ENCODE results near the gene CYBC1.

Gene CYBC1

DNA sequence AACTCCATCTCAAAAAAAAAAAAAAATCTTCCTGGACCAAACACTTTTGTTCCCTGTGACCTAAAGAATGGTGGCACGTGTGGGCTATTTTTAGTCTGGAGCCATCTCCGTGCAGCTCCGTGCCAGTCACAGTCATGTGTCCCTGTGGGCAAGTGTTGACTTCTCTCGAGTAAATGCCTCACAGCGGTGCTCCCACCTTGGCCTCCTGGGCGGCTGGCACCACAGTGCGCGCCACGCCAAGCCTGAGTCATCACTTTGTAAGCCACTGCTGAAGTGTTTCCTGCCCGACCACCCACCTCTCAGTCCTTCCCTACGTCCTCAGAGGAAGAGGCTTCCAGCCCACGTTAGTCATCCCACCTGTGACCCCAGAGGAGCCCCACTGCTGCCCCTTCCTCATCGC, 43.3 kb downstream of the CYBC1 start:
- TF ChIP-seq POLR2AphosphoS5 (IDR thresholded peaks at IDR 0.05; ENCODE audit: borderline replicate concordance, low read depth, low read length), result no peak
- no peak for TF ChIP-seq FOXP2 (optimal IDR thresholded peaks at IDR 0.05; ENCODE audit: control extremely low read depth, extremely low read length, insufficient read depth)
- TF ChIP-seq EZH2 (IDR thresholded peaks at IDR 0.05), result no peak
- H3K4me3 ChIP-seq, result no peak overlapping the region
- no peak for DNase-seq (ENCODE audit: low read depth, low spot score)
- H3K9me3 ChIP-seq (ENCODE audit: low read depth, low read length), result no peaks in the 10 kb centered on the region
- no peaks in the 10 kb centered on the region; the same call in 1 of the 2 replicates for H3K36me3 ChIP-seq (ENCODE audit: insufficient read depth, low read length)
- no peak overlapping the region for H3K27ac ChIP-seq
- H3K9ac ChIP-seq (ENCODE audit: insufficient read length), result no peak overlapping the region

DNA sequence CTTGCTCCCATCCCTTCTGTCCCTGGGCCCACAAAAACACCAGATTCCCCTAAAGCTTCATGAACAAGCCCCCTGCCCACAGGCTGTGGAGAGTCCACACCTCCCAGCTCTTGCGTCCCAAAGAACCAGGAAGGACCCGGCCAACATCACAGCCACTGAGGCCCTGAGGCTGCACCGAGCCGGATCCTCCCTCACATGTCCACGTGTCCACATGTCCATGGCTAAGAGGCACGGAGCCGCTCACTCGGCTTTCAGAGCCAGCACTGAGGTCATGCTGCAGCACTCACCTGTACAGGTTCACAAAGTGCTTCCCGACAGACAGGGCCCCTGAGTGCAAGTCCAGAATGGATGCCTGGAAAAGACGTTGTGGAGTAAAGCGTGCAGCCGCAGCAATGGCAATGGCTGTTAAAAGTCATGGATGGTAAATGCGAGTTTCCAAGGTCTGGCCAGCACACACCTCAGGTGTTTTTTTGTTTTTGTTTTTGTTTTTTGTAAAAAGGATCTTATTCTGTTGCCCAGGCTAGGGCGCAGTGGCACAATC, 44.4 kb downstream of the CYBC1 start:
- no peaks in the 10 kb centered on the region for H3K9me3 ChIP-seq (ENCODE audit: low read depth, low read length)
- no peaks in the 10 kb centered on the region; the same call in 1 of the 2 replicates for H3K36me3 ChIP-seq (ENCODE audit: insufficient read depth, low read length)
- DNase-seq (ENCODE audit: low read depth, low spot score), result no peak
- no peak overlapping the region for H3K27ac ChIP-seq
- no peak for TF ChIP-seq FOXP2 (optimal IDR thresholded peaks at IDR 0.05; ENCODE audit: control extremely low read depth, extremely low read length, insufficient read depth)
- no peak overlapping the region for H3K9ac ChIP-seq (ENCODE audit: insufficient read length)
- H3K4me3 ChIP-seq, result no peak overlapping the region

DNA sequence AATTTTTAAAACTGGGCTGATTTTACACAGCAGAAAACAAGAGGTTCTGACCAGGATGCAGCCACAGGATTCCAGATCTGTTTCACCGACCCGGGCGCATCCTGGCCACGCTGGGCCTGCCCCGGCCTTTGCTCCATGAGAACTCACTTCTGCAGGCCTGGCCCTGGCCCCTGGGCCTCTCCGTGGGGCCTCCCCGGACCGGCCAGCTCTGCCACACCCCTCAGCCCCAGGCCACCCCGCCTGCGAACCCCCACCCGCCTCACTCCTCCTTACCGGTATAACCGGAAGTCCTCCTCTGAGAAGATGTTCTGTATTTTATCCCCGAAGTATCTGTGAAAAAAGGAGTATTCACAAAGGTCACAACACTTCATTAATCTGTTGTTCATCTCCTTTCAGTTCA, 45.5 kb downstream of the CYBC1 start:
- no peak for DNase-seq (ENCODE audit: low read depth, low spot score)
- Histone ChIP-seq H3K9me3 (ENCODE audit: low read depth, low read length) (no peaks in the 10 kb centered on the region), H3K4me3 (no peak overlapping the region), H3K27ac (no peak overlapping the region), H3K9ac (ENCODE audit: insufficient read length) (no peak overlapping the region), H3K36me3 (ENCODE audit: insufficient read depth, low read length) (no peaks in the 10 kb centered on the region; the same call in 1 of the 2 replicates)
- TF ChIP-seq EZH2 (IDR thresholded peaks at IDR 0.05) (no peak), POLR2AphosphoS5 (IDR thresholded peaks at IDR 0.05; ENCODE audit: borderline replicate concordance, low read depth, low read length) (no peak), FOXP2 (optimal IDR thresholded peaks at IDR 0.05; ENCODE audit: control extremely low read depth, extremely low read length, insufficient read depth) (no peak)

DNA sequence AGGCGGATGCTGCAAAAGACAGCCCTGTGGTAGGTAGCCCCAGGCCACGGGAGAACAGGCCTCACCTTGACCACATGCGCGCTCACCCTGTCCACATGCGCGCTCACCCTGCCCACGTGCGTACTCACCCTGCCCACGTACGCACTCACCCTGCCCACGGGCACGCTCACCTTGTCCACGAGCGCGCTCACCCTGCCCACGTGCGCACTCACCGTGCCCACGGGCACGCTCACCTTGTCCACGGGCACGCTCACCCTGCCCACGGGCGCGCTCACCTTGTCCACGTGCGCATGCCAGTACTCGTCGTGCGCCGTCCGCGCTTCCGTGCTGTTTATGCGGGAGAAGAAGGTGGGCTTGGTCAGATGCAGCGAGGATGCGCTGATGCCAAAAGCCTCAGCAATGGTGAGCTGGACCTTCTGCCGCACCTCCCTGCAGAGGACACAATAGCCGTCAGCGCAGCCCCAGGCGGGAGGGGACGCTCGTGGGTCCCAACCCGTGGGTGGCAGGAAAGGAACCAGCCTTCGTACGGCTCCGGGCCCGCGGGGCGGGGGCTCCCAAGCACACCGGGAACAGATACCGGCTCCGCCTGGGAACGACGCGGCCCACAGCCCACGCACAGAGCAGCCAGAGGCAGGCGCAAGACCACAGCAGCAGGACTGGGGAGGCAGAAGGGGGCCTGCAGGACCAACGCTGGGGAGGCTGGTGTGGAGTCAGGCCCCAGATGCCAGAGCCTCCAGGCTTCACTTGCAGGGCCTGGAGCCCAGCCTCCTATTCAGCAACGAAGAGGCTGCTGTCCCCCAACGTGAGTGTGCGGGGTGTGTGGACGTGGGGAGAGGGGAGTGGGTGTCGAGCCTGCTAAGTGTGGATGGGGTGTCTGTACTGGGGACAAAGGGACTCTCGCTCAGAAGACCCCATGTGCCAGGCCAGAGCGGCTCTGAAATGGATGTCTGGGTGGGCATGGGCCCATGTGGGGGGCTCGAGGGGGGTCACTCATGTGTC, 46.6 kb downstream of the CYBC1 start:
- Histone ChIP-seq H3K4me3 (no peak overlapping the region), H3K36me3 (ENCODE audit: insufficient read depth, low read length) (no peaks in the 10 kb centered on the region; the same call in 1 of the 2 replicates), H3K9me3 (ENCODE audit: low read depth, low read length) (no peaks in the 10 kb centered on the region), H3K9ac (ENCODE audit: insufficient read length) (no peak overlapping the region), H3K27ac (no peak overlapping the region)
- TF ChIP-seq POLR2AphosphoS5 (IDR thresholded peaks at IDR 0.05; ENCODE audit: borderline replicate concordance, low read depth, low read length), result no peak
- TF ChIP-seq FOXP2 (optimal IDR thresholded peaks at IDR 0.05; ENCODE audit: control extremely low read depth, extremely low read length, insufficient read depth), result no peak
- no peak for TF ChIP-seq EZH2 (IDR thresholded peaks at IDR 0.05)
- no peak for DNase-seq (ENCODE audit: low read depth, low spot score)

DNA sequence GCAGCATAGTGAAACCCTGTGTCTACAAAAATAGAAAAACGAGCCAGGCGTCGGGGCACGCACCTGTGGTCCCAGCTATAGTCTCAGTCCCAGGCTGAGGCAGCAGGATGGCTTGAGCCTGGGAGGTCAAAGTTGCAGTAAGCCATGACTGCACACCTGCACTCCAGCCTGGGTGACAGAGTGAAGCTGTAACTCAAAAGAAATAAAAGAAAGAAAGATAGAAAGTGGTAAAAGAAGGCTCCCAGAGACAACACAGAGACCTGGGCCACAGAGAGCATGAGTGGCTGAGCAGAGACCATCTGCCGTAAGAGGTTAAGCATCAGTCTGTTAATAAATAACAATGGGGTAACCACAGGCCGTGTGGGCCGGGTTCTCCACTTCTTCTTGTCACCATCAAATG, 47.7 kb downstream of the CYBC1 start:
- Histone ChIP-seq H3K27ac (no peak overlapping the region), H3K9ac (ENCODE audit: insufficient read length) (no peak overlapping the region), H3K36me3 (ENCODE audit: insufficient read depth, low read length) (no peaks in the 10 kb centered on the region; the same call in 1 of the 2 replicates), H3K9me3 (ENCODE audit: low read depth, low read length) (no peaks in the 10 kb centered on the region), H3K4me3 (no peak overlapping the region)
- no peak for DNase-seq (ENCODE audit: low read depth, low spot score)
- TF ChIP-seq FOXP2 (optimal IDR thresholded peaks at IDR 0.05; ENCODE audit: control extremely low read depth, extremely low read length, insufficient read depth), result no peak
- TF ChIP-seq POLR2AphosphoS5 (IDR thresholded peaks at IDR 0.05; ENCODE audit: borderline replicate concordance, low read depth, low read length), result no peak
- no peak for TF ChIP-seq EZH2 (IDR thresholded peaks at IDR 0.05)

DNA sequence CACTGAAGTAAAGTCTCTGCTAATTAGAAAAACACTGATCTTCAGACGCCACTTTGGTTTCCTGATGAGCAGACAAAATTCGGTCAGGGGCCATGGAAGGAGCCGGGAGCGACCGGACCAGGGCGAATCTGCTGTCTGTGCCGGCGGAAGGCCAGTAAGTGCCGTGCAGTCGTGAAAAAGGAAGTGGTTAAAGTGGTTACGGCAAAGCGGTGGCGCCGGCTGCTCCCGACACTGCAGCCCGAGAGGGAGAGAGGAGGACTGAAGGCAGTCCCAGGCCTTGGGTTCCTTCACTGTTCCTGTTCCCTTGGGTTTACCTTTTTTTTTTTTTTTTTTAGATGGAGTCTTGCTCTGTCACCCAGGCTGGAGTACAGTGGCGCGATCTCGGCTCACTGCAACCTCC, 49.7 kb downstream of the CYBC1 start:
- Histone ChIP-seq H3K27ac (peak overlapping the region; percentile 60; the same call in 1 of the 2 replicates), H3K36me3 (ENCODE audit: insufficient read depth, low read length) (no peaks in the 10 kb centered on the region; the same call in 1 of the 2 replicates), H3K9ac (ENCODE audit: insufficient read length) (no peak overlapping the region), H3K4me3 (no peak overlapping the region), H3K9me3 (ENCODE audit: low read depth, low read length) (no peaks in the 10 kb centered on the region)
- no peak for DNase-seq (ENCODE audit: low read depth, low spot score)
- TF ChIP-seq POLR2AphosphoS5 (IDR thresholded peaks at IDR 0.05; ENCODE audit: borderline replicate concordance, low read depth, low read length) (no peak), EZH2 (IDR thresholded peaks at IDR 0.05) (no peak), FOXP2 (optimal IDR thresholded peaks at IDR 0.05; ENCODE audit: control extremely low read depth, extremely low read length, insufficient read depth) (no peak)

DNA sequence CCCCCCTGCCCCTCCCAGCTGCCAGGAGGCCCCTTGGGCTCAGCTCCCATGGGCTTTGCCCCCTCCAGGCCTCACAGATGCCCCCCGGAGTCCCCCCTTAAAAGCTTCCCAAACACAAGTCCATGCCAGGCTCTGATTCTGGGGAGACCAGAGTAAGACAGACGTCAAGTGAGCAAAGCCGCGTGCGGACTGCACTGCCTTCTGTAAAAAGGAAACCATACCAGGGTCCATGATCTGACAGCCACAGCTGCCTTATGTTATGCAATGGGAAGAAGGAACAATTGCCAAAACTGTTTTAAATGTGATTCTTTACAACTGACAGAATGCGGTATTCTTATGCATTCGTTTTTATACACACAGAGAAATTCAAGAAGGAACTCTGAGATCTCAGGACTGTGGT, 50.3 kb downstream of the CYBC1 start:
- no peak for DNase-seq (ENCODE audit: low read depth, low spot score)
- TF ChIP-seq FOXP2 (optimal IDR thresholded peaks at IDR 0.05; ENCODE audit: control extremely low read depth, extremely low read length, insufficient read depth) (no peak), EZH2 (IDR thresholded peaks at IDR 0.05) (no peak), POLR2AphosphoS5 (IDR thresholded peaks at IDR 0.05; ENCODE audit: borderline replicate concordance, low read depth, low read length) (no peak)
- Histone ChIP-seq H3K4me3 (no peak overlapping the region), H3K9me3 (ENCODE audit: low read depth, low read length) (no peaks in the 10 kb centered on the region), H3K36me3 (ENCODE audit: insufficient read depth, low read length) (no peaks in the 10 kb centered on the region; the same call in 1 of the 2 replicates), H3K9ac (ENCODE audit: insufficient read length) (peak overlapping the region; percentile 25), H3K27ac (no peak overlapping the region)

DNA sequence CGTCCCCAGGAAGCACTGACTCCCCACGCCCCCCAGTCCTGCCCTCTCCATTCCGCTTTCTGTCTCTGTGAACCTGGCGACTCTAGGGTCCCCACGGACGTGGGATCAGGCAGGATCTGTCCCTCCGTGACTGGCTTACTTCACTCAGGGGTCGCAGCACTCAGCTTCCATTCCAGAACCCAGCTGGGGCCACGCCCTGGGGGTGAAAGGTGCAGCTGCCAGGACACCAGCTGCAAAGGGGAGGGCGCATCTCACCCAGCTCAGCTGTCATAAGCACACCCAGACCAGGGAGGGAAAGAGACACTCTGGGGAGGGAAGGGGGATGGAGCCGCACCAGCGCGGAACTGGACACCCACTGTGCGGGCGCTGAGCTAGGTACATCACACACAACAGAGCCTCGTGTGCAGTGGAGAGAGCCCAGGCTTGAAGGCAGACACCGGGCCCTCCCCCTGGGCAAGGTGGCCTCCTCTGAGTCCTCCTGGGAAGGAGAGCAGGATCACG, 50.9 kb downstream of the CYBC1 start:
- H3K9me3 ChIP-seq (ENCODE audit: low read depth, low read length), result no peaks in the 10 kb centered on the region
- H3K36me3 ChIP-seq (ENCODE audit: insufficient read depth, low read length), result no peaks in the 10 kb centered on the region; the same call in 1 of the 2 replicates
- TF ChIP-seq EZH2 (IDR thresholded peaks at IDR 0.05) (no peak), POLR2AphosphoS5 (IDR thresholded peaks at IDR 0.05; ENCODE audit: borderline replicate concordance, low read depth, low read length) (no peak), FOXP2 (optimal IDR thresholded peaks at IDR 0.05; ENCODE audit: control extremely low read depth, extremely low read length, insufficient read depth) (no peak)
- DNase-seq (ENCODE audit: low read depth, low spot score), result no peak
- peak overlapping the region; percentile 21 for H3K4me3 ChIP-seq
- no peak overlapping the region for H3K9ac ChIP-seq (ENCODE audit: insufficient read length)
- H3K27ac ChIP-seq, result peak overlapping the region; percentile 76

Data from SK-N-MC (cell line).